K562 (cell line): Measurements from ENCODE around the gene PCDHA7.
"Not testable (repeated sequence)": the region's sequence is repeated elsewhere in the genome, so short reads cannot be mapped to it uniquely, and the experiment has no call there.

ENCODE experiments used
- FOSL1 ChIP-seq: fragments of 200-800 bp; sonication (Bioruptor generic); conservative IDR thresholded peaks from 2 replicates; pipeline ENCODE4 v1.6.1; 2016; ENCODE audit warnings: missing genetic modification characterization, missing compliant biosample characterization
- FOXO4 ChIP-seq: fragments of 450-650 bp; formaldehyde crosslinking; IDR thresholded peaks from 2 replicates; pipeline ENCODE4 v1.4.0; 2020; ENCODE audit warnings: mild to moderate bottlenecking, moderate library complexity
- KDM1A ChIP-seq, 2 experiments: fragments of 450-650 bp; IDR thresholded peaks; 2 replicates each; pipeline ENCODE4 v1.6.1; 2016; ENCODE audit warnings: mild to moderate bottlenecking in 2 of 2
- NBN ChIP-seq: fragments of 450-650 bp; IDR thresholded peaks from 2 replicates; pipeline ENCODE4 v1.6.1; 2016; ENCODE audit warnings: low read depth, mild to moderate bottlenecking
- SMARCA4 ChIP-seq: fragments of 450-650 bp; IDR thresholded peaks from 2 replicates; pipeline ENCODE4 v1.6.1; 2016
- XRCC4 ChIP-seq: IDR thresholded peaks from one replicate; pipeline ENCODE4 v1.6.1; 2011; ENCODE audit not compliant: insufficient read depth, insufficient read length; ENCODE audit errors: extremely low read depth
- ZC3H4 ChIP-seq: sonication (generic); formaldehyde crosslinking; IDR thresholded peaks from 2 replicates; pipeline ENCODE4 v1.9.0; 2021; ENCODE audit warnings: missing genetic modification reagents, borderline replicate concordance
- ZNF431 ChIP-seq: sonication (generic); formaldehyde crosslinking; IDR thresholded peaks from 2 replicates; pipeline ENCODE4 v1.8.0; 2022; ENCODE audit warnings: mild to moderate bottlenecking, missing genetic modification reagents
- TF ChIP-seq, protein P1 (sequence below), 3 experiments: IDR thresholded peaks in 2 of 3; conservative IDR thresholded peaks in 1 of 3; 2 replicates each; pipeline ENCODE4 v1.5.1; 2011 to 2012; ENCODE audit warnings: low read length in 3 of 3, mild to moderate bottlenecking in 3 of 3, control low read depth in 2 of 3, improper control_type of control experiment in 1 of 3, inconsistent platforms in 1 of 3, low read depth in 1 of 3, mixed read lengths in 1 of 3, moderate library complexity in 1 of 3; ENCODE audit not compliant: insufficient read depth in 2 of 3

DNA sequence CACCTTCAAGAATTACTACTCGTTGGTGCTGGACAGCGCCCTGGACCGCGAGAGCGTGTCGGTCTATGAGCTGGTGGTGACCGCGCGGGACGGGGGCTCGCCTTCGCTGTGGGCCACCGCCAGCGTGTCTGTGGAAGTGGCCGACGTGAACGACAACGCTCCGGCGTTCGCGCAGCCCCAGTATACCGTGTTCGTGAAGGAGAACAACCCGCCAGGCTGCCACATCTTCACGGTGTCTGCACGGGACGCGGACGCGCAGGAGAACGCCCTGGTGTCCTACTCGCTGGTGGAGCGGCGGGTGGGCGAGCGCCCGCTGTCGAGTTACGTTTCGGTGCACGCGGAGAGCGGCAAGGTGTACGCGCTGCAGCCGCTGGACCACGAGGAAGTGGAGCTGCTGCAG is 11.1 kb upstream of the PCDHA7 start:
- TF ChIP-seq, protein P1, sequence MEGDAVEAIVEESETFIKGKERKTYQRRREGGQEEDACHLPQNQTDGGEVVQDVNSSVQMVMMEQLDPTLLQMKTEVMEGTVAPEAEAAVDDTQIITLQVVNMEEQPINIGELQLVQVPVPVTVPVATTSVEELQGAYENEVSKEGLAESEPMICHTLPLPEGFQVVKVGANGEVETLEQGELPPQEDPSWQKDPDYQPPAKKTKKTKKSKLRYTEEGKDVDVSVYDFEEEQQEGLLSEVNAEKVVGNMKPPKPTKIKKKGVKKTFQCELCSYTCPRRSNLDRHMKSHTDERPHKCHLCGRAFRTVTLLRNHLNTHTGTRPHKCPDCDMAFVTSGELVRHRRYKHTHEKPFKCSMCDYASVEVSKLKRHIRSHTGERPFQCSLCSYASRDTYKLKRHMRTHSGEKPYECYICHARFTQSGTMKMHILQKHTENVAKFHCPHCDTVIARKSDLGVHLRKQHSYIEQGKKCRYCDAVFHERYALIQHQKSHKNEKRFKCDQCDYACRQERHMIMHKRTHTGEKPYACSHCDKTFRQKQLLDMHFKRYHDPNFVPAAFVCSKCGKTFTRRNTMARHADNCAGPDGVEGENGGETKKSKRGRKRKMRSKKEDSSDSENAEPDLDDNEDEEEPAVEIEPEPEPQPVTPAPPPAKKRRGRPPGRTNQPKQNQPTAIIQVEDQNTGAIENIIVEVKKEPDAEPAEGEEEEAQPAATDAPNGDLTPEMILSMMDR (IDR thresholded peaks at IDR 0.05 in 2 of 3, conservative IDR thresholded peaks at IDR 0.05 in 1 of 3; ENCODE audit: insufficient read depth in 2 of 3, low read depth in 1 of 3, low read length in 3 of 3): not testable (repeated sequence)
- TF ChIP-seq XRCC4; FOSL1 (tag); ZNF431 (CRISPR knock-in tag); KDM1A (IDR thresholded peaks at IDR 0.05); FOXO4 (CRISPR knock-in tag); SMARCA4; NBN; ZC3H4 (CRISPR knock-in tag): not testable (repeated sequence)
